OCI-LY7 (cell line): Measurements from ENCODE around the gene RAB5IF. TPM values are rescaled to one million over a fixed set of nuclear protein-coding genes. Genes with fewer than 3 reads are reported as not detected.

Source experiments
- BruUV-seq: library from RNA; stranded (reverse); fragments of 400-500 nt; replicated peaks from 2 replicates; lab custom pipeline; 2021; lab: Mats Ljungman, UMichigan
- CTCF ChIA-PET: fragments of 300-600 bp; sonication (Branson Sonifier 250); formaldehyde crosslinking; loops from one replicate; lab custom pipeline; 2022; ENCODE audit warnings: antibody characterized with exemption; ENCODE audit not compliant: unreplicated experiment; lab: Charles Lee
- POLR2A ChIA-PET: fragments of 300-600 bp; sonication (Branson Sonifier 250); formaldehyde crosslinking; loops from one replicate; lab custom pipeline; 2022; ENCODE audit warnings: antibody characterized with exemption; lab: Charles Lee
- DNase-seq: peaks from one replicate; pipeline ENCODE4 v3.0.0-alpha.2; 2015; ENCODE audit warnings: low spot score
- H2AFZ ChIP-seq: fragments of 200-600 bp; sonication (generic), shearing (Covaris generic); 2 replicates; pipeline ENCODE4 v1.6.1; 2014; ENCODE audit warnings: mild to moderate bottlenecking, antibody characterized with exemption, low read length, moderate library complexity
- H3K27ac ChIP-seq: fragments of 200-600 bp; sonication (generic); 2 replicates; pipeline ENCODE4 v1.5.1; 2014; ENCODE audit warnings: mixed run types, low read depth, mild to moderate bottlenecking, moderate library complexity, low read length, inconsistent platforms; ENCODE audit not compliant: poor library complexity, severe bottlenecking
- H3K36me3 ChIP-seq: fragments of 200-600 bp; sonication (generic); 2 replicates; pipeline ENCODE4 v1.6.1; 2014; ENCODE audit warnings: mild to moderate bottlenecking, antibody characterized with exemption, low read length, moderate library complexity, mixed read lengths; ENCODE audit not compliant: insufficient read depth
- H3K4me1 ChIP-seq: fragments of 200-600 bp; sonication (generic); 2 replicates; pipeline ENCODE4 v1.5.1; 2014; ENCODE audit warnings: mild to moderate bottlenecking, low read length; ENCODE audit not compliant: insufficient read depth, poor library complexity, severe bottlenecking
- H3K4me2 ChIP-seq: fragments of 200-600 bp; sonication (generic); 2 replicates; pipeline ENCODE4 v1.6.1; 2014; ENCODE audit warnings: mild to moderate bottlenecking, low read length
- H3K4me3 ChIP-seq: fragments of 200-600 bp; sonication (generic); 2 replicates; pipeline ENCODE4 v1.5.1; 2014; ENCODE audit warnings: mild to moderate bottlenecking, low read depth, low read length; ENCODE audit not compliant: poor library complexity, severe bottlenecking
- H3K79me2 ChIP-seq: fragments of 200-600 bp; sonication (generic); 2 replicates; pipeline ENCODE4 v1.6.1; 2016; ENCODE audit warnings: low read depth, mild to moderate bottlenecking, low read length, moderate library complexity, mixed read lengths; ENCODE audit not compliant: insufficient read depth
- H3K9me2 ChIP-seq: fragments of 200-600 bp; sonication (generic); 2 replicates; pipeline ENCODE4 v1.6.1; 2016; ENCODE audit warnings: mild to moderate bottlenecking, low read length, mixed read lengths; ENCODE audit not compliant: insufficient read depth
- H3K9me3 ChIP-seq: fragments of 200-600 bp; sonication (generic); 2 replicates; pipeline ENCODE4 v1.6.1; 2014; ENCODE audit warnings: mild to moderate bottlenecking, mixed run types, low read length, mixed read lengths
- H4K20me1 ChIP-seq: fragments of 200-600 bp; sonication (generic); 2 replicates; pipeline ENCODE4 v1.6.1; 2014; ENCODE audit warnings: mild to moderate bottlenecking, antibody characterized with exemption, low read length, moderate library complexity, mixed read lengths; ENCODE audit not compliant: insufficient read depth
- CTCF ChIP-seq: fragments of 200-600 bp; sonication (generic); conservative IDR thresholded peaks from 2 replicates; pipeline ENCODE4 v1.5.1; 2014; ENCODE audit warnings: mild to moderate bottlenecking, antibody characterized with exemption, low read length, moderate library complexity, mixed read lengths
- EZH2phosphoT487 ChIP-seq: fragments of 200-600 bp; sonication (generic); IDR thresholded peaks from 2 replicates; pipeline ENCODE4 v1.6.1; 2018; ENCODE audit warnings: low read depth, borderline replicate concordance, mild to moderate bottlenecking, mixed run types, antibody characterized with exemption, low read length, moderate library complexity, mixed read lengths
- intact Hi-C: fragments of 100-400 bp; cut with micrococcal nuclease; formaldehyde crosslinking; loops from one replicate; pipeline ENCODE4 v1.10.0; 2022; ENCODE audit not compliant: unreplicated experiment
- total RNA-seq, 2 experiments: library from RNA; depleted of rRNA in 1 of 2; stranded (reverse); fragments of >200 nt in 1 of 2; shearing (Covaris generic) in 1 of 2; gene quantifications; 2 replicates each; pipeline ENCODE4 v1.2.3, GENCODE V29; 2014 to 2022

Gene RAB5IF
- total RNA-seq, 2 experiments from 2014 or later = 66.6 to 94.8 TPM

- no peak overlapping the region for H3K4me2 ChIP-seq
- peaks cover 2% of the 10 kb centered on the region; the same call in 1 of the 2 replicates for H3K36me3 ChIP-seq
- H3K9me3 ChIP-seq = no peaks in the 10 kb centered on the region
- no peak overlapping the region for H3K27ac ChIP-seq
- H3K79me2 ChIP-seq = no peaks in the 10 kb centered on the region
- H3K9me2 ChIP-seq = no peaks in the 10 kb centered on the region
- intact Hi-C loops = no loop called here
- no peaks in the 10 kb centered on the region for H3K4me1 ChIP-seq
- BruUV-seq = no TSS peak
- no peak for TF ChIP-seq CTCF
- no peak for TF ChIP-seq EZH2phosphoT487
- no peak overlapping the region for H2AFZ ChIP-seq
- CTCF ChIA-PET = no interaction called here
- H4K20me1 ChIP-seq = no peaks in the 10 kb centered on the region
- H3K4me3 ChIP-seq = no peak overlapping the region
- POLR2A ChIA-PET = no interaction called here
- DNase-seq = no peak
Measured at GRCh38 chr20:36620917-36621316, 15.3 kb downstream of the RAB5IF start.

DNA sequence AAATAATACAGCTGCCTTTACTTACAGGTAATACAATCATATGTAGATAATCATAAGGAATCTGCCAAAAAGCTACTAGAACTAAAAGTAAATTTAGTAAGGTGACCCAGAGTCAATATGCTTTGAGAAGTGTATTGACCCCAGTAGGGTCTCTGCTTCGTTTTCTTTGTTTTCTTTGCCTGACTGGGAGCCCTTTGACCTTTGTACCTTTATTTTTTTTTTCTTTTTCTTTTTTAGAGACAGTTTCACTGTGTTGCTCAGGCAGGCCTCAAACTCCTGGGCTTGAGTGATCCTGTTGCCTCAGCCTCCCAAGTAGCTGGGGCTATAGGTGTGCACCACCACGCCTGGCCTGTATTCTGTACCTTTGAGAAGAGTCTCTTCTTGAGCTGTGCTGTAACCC is 17.9 kb downstream of the RAB5IF start:
- POLR2A ChIA-PET = interaction anchor here (0.6 to 0.7 kb wide), 2 partner anchors 10 to 253 kb away, joined by 3 to 9 read pairs; partner anchors contain the start of gene TLDC2

More for the DNA sequence above, 17.9 kb downstream of the RAB5IF start:
- Histone ChIP-seq H3K9me2 (no peaks in the 10 kb centered on the region), H3K4me3 (no peak overlapping the region), H3K4me1 (no peaks in the 10 kb centered on the region), H2AFZ (no peak overlapping the region), H3K79me2 (no peaks in the 10 kb centered on the region), H3K36me3 (no peaks in the 10 kb centered on the region), H3K9me3 (no peaks in the 10 kb centered on the region), H3K4me2 (no peak overlapping the region), H3K27ac (no peak overlapping the region), H4K20me1 (no peaks in the 10 kb centered on the region)
- intact Hi-C loops = no loop called here
- no peak for TF ChIP-seq EZH2phosphoT487
- no peak for TF ChIP-seq CTCF
- no peak for DNase-seq
- CTCF ChIA-PET = no interaction called here
- BruUV-seq = no TSS peak
